ENCODE results near the gene TMEM240.
"Not testable (repeated sequence)": the region's sequence is repeated elsewhere in the genome, so short reads cannot be mapped to it uniquely, and the experiment has no call there.

GRCh38 chr1:1485755-1486317, 54.6 kb downstream of the TMEM240 start:
- not testable (repeated sequence) for TF ChIP-seq CTCF (conservative IDR thresholded peaks at IDR 0.05; ENCODE audit: low read depth, low read length); EZH2 (IDR thresholded peaks at IDR 0.05; ENCODE audit: low read length, unreplicated experiment); EZH2phosphoT487 (IDR thresholded peaks at IDR 0.05; ENCODE audit: borderline replicate concordance, low read length)

All from PC-3 (cell line).